GM18861 (cell line): ENCODE results near the gene CDH2.
"Not testable (repeated sequence)": the region's sequence is repeated elsewhere in the genome, so short reads cannot be mapped to it uniquely, and the experiment has no call there.

ENCODE experiments used
- ATAC-seq: cut with Tn5 transposase; IDR thresholded peaks from one replicate; pipeline ENCODE4 v1.9.1; 2021; ENCODE audit not compliant: unreplicated experiment

CDH2 gene

GRCh38 chr18:27922780-27923179 lies 254.2 kb downstream of the CDH2 start:
- no peak for ATAC-seq

- ATAC-seq: no peak
These were observed 254.8 kb downstream of the CDH2 start for GRCh38 chr18:27921904-27922751.

DNA sequence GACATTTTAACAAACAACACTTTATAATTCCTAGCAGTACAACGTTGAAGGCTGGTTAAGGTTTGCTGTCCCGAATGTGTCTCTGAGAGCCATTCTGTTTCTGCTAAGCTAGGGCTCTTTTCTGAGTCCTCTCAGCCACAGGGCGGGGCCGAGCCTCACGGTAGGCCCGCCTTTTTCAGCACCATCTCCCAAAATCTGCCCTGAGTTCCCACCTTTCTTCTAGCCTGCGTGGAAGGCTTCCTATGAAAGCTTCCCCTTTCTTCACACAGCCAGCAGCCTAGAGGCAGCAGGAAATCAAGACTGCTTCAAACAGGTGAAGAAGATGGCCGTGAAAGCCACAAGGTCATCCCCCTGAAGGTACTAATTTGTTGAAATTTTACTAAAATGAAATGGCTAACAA lies 255.5 kb downstream of the CDH2 start:
- ATAC-seq: no peak

- ATAC-seq: no peak
These were observed 256.1 kb downstream of the CDH2 start for GRCh38 chr18:27920836-27921235.

- not testable (repeated sequence) for ATAC-seq
These were observed 270.7 kb downstream of the CDH2 start for GRCh38 chr18:27906189-27906588.

DNA sequence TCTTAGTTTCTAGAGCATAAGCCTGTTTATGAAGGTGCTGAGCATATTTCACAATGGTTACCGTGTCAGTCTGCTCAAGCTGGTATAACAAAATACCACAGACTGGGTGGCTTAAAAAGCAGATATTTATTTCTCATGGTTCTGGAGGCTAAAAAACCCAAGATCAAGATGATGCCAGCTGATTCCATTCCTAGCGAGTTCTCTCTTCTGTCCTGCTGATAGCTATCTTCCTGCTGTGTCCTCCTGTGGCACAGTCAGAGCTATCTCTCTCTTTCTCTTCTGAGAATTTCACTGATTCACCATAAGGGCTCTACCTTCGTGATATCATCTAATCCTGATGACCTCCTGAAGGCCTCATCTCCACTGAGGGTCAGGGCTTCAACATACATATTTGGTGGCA lies 273.0 kb downstream of the CDH2 start:
- ATAC-seq: no peak

DNA sequence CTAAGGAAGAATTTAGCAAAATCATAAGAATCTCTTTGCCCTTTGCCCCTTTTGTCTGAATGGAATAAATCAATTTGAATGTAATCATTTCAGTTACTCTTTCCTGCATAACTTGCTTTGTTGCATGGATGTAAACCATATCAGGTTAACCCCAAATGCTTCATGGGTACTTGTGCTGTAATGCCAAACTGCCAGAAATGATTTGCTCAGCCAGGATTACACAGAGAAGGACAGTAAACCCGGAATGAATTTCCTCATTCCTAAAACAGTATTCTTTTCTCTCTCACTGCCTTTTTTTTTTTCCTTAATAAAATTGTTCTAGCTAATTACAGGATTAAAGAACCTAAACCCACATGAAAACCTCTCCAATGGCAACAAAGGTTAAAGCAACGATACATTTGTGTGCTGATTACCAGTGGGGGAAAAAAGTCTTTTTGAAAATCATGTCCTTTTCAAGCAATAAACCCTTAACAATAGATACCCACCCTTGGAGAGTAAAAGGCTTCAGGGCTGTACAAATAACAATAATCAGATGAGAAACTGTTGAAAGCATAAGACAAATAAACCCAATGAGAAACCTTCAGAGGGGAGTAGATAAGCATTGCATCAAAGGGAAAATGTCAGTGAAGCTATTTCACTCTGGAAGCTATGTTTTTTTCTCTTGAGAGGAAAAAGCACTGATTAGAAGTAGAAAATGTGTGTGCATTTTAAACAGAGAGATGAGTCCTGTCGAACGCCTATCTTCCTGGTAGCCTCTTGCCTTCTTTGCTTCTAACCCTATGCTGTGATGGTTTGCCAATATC lies 275.3 kb downstream of the CDH2 start:
- no peak for ATAC-seq
